ENCODE measurements around the gene DNALI1.

The DNALI1 gene

GRCh38 chr1:37609002-37609401, 52.3 kb downstream of the DNALI1 start:
- Histone ChIP-seq H3K27me3 (ENCODE audit: control insufficient read depth, insufficient read depth, low read length) (peaks cover 32% of the 10 kb centered on the region), H3K9me3 (ENCODE audit: control insufficient read depth, insufficient read depth, low read length) (no peaks in the 10 kb centered on the region), H3K9ac (ENCODE audit: low read depth, low read length) (no peak overlapping the region), H3K4me1 (ENCODE audit: control insufficient read depth, insufficient read depth, low read length) (no peaks in the 10 kb centered on the region), H3K4me3 (ENCODE audit: low read depth, low read length) (no peak overlapping the region), H3K36me3 (ENCODE audit: control insufficient read depth, insufficient read depth, low read length) (no peaks in the 10 kb centered on the region)

GRCh38 chr1:37609994-37610393, 53.3 kb downstream of the DNALI1 start:
- peaks cover 35% of the 10 kb centered on the region for H3K27me3 ChIP-seq (ENCODE audit: control insufficient read depth, insufficient read depth, low read length)

GRCh38 chr1:37612186-37612585, 55.4 kb downstream of the DNALI1 start:
- H3K36me3 ChIP-seq (ENCODE audit: control insufficient read depth, insufficient read depth, low read length) = no peaks in the 10 kb centered on the region
- H3K27me3 ChIP-seq (ENCODE audit: control insufficient read depth, insufficient read depth, low read length) = peaks cover 45% of the 10 kb centered on the region
- no peak overlapping the region for H3K4me3 ChIP-seq (ENCODE audit: low read depth, low read length)
- H3K9ac ChIP-seq (ENCODE audit: low read depth, low read length) = no peak overlapping the region
- H3K4me1 ChIP-seq (ENCODE audit: control insufficient read depth, insufficient read depth, low read length) = no peaks in the 10 kb centered on the region
- no peaks in the 10 kb centered on the region for H3K9me3 ChIP-seq (ENCODE audit: control insufficient read depth, insufficient read depth, low read length)

More at GRCh38 chr1:37609994-37610393, 53.3 kb downstream of the DNALI1 start:
- H3K9me3 ChIP-seq (ENCODE audit: control insufficient read depth, insufficient read depth, low read length) = no peaks in the 10 kb centered on the region
- no peaks in the 10 kb centered on the region for H3K4me1 ChIP-seq (ENCODE audit: control insufficient read depth, insufficient read depth, low read length)
- H3K36me3 ChIP-seq (ENCODE audit: control insufficient read depth, insufficient read depth, low read length) = no peaks in the 10 kb centered on the region
- no peak overlapping the region for H3K4me3 ChIP-seq (ENCODE audit: low read depth, low read length)
- H3K9ac ChIP-seq (ENCODE audit: low read depth, low read length) = no peak overlapping the region

GRCh38 chr1:37614105-37614504, 57.4 kb downstream of the DNALI1 start:
- peaks cover 26% of the 10 kb centered on the region for H3K27me3 ChIP-seq (ENCODE audit: control insufficient read depth, insufficient read depth, low read length)
- no peaks in the 10 kb centered on the region for H3K36me3 ChIP-seq (ENCODE audit: control insufficient read depth, insufficient read depth, low read length)
- no peaks in the 10 kb centered on the region for H3K9me3 ChIP-seq (ENCODE audit: control insufficient read depth, insufficient read depth, low read length)
- no peaks in the 10 kb centered on the region for H3K4me1 ChIP-seq (ENCODE audit: control insufficient read depth, insufficient read depth, low read length)
- no peak overlapping the region for H3K9ac ChIP-seq (ENCODE audit: low read depth, low read length)
- no peak overlapping the region for H3K4me3 ChIP-seq (ENCODE audit: low read depth, low read length)

GRCh38 chr1:37616330-37616729, 59.6 kb downstream of the DNALI1 start:
- Histone ChIP-seq H3K4me1 (ENCODE audit: control insufficient read depth, insufficient read depth, low read length) (no peaks in the 10 kb centered on the region), H3K9ac (ENCODE audit: low read depth, low read length) (no peak overlapping the region), H3K4me3 (ENCODE audit: low read depth, low read length) (no peak overlapping the region), H3K27me3 (ENCODE audit: control insufficient read depth, insufficient read depth, low read length) (peaks cover 24% of the 10 kb centered on the region), H3K36me3 (ENCODE audit: control insufficient read depth, insufficient read depth, low read length) (no peaks in the 10 kb centered on the region), H3K9me3 (ENCODE audit: control insufficient read depth, insufficient read depth, low read length) (no peaks in the 10 kb centered on the region)

Measured in iPS-15b (cell line).